SK-N-SH (cell line): ENCODE measurements around the gene PNLDC1. TPM values are rescaled to one million over a fixed set of nuclear protein-coding genes. Genes with fewer than 3 reads are reported as not detected.

Source experiments
- CTCF ChIA-PET: fragments of 300-600, 350-600 bp; formaldehyde crosslinking; extraction: SDS; loops from one replicate; lab custom pipeline; 2021; lab: Yijun Ruan, JAX
- POLR2A ChIA-PET: fragments of 350-600 bp; sonication (Branson Sonifier 250); formaldehyde crosslinking; extraction: SDS; loops from one replicate; lab custom pipeline; 2020; ENCODE audit warnings: antibody characterized with exemption, inconsistent platforms; lab: Yijun Ruan, JAX
- DNase-seq: peaks from one replicate; pipeline ENCODE4 v3.0.0; 2012
- H2AFZ ChIP-seq: fragments of 200-600 bp; sonication (generic); 2 replicates; pipeline ENCODE4 v1.8.1; 2016; ENCODE audit warnings: antibody characterized with exemption, mild to moderate bottlenecking, low read depth
- H3F3A ChIP-seq: fragments of 200-600 bp; sonication (generic); replicated peaks from 2 replicates; pipeline ENCODE3; 2016; ENCODE audit warnings: antibody characterized with exemption, mild to moderate bottlenecking; ENCODE audit not compliant: insufficient read depth
- H3K27ac ChIP-seq, 2 experiments: fragments of 200-500 bp in 1 of 2; fragments of 200-600 bp in 1 of 2; sonication (Bioruptor generic) in 1 of 2; sonication (generic), shearing (Covaris generic) in 1 of 2; 2 replicates each; pipeline versions ENCODE4 v1.5.1 to v1.6.1; 2014 to 2016; ENCODE audit warnings: low read depth in 2 of 2, inconsistent platforms in 1 of 2, low read length in 1 of 2, mild to moderate bottlenecking in 1 of 2, mixed read lengths in 1 of 2
- H3K27me3 ChIP-seq: fragments of 200-600 bp; sonication (generic), shearing (Covaris generic); 2 replicates; pipeline ENCODE4 v1.6.1; 2016; ENCODE audit warnings: mixed run types; ENCODE audit not compliant: insufficient read depth
- H3K36me3 ChIP-seq, 2 experiments: fragments of 200-500 bp in 1 of 2; fragments of 200-600 bp in 1 of 2; sonication (Bioruptor generic) in 1 of 2; sonication (generic) in 1 of 2; replicated peaks in 1 of 2; 2 replicates each; pipeline versions ENCODE3 to v1.5.1; 2014 to 2016; ENCODE audit warnings: low read length in 1 of 2, mild to moderate bottlenecking in 1 of 2; ENCODE audit not compliant: insufficient read depth in 2 of 2, control insufficient read depth in 1 of 2
- H3K4me1 ChIP-seq, 2 experiments: fragments of 200-500 bp in 1 of 2; fragments of 200-600 bp in 1 of 2; sonication (Bioruptor generic) in 1 of 2; sonication (generic), shearing (Covaris generic) in 1 of 2; 2 replicates each; pipeline versions ENCODE4 v1.5.1 to v1.6.1; 2014 to 2016; ENCODE audit warnings: low read depth in 1 of 2, low read length in 1 of 2, mixed run types in 1 of 2; ENCODE audit not compliant: insufficient read depth in 2 of 2, control insufficient read depth in 1 of 2
- H3K4me2 ChIP-seq: fragments of 200-600 bp; sonication (generic), shearing (Covaris generic); 2 replicates; pipeline ENCODE4 v1.6.1; 2017; ENCODE audit warnings: mixed run types
- H3K4me3 ChIP-seq, 2 experiments: fragments of 200-500 bp in 1 of 2; fragments of 200-600 bp in 1 of 2; sonication (Bioruptor generic) in 1 of 2; sonication (generic), shearing (Covaris generic) in 1 of 2; 2 replicates each; pipeline versions ENCODE4 v1.5.1 to v1.8.1; 2014 to 2016; ENCODE audit warnings: low read depth in 2 of 2, inconsistent platforms in 1 of 2, low read length in 1 of 2, mild to moderate bottlenecking in 1 of 2, mixed read lengths in 1 of 2, moderate library complexity in 1 of 2
- H3K79me2 ChIP-seq: fragments of 200-600 bp; sonication (generic); 2 replicates; pipeline ENCODE4 v1.8.1; 2017; ENCODE audit warnings: mild to moderate bottlenecking; ENCODE audit not compliant: insufficient read depth
- H3K9ac ChIP-seq: fragments of 200-600 bp; sonication (generic); 2 replicates; pipeline ENCODE4 v1.6.1; 2017; ENCODE audit warnings: mixed run types
- H3K9me2 ChIP-seq: fragments of 200-600 bp; sonication (generic); 2 replicates; pipeline ENCODE4 v1.6.1; 2017; ENCODE audit warnings: mixed run types
- H3K9me3 ChIP-seq: fragments of 200-600 bp; sonication (generic); 2 replicates; pipeline ENCODE4 v1.6.1; 2017; ENCODE audit warnings: mixed run types, mild to moderate bottlenecking, moderate library complexity
- H4K20me1 ChIP-seq: fragments of 200-600 bp; sonication (generic); 2 replicates; pipeline ENCODE4 v1.6.1; 2017; ENCODE audit warnings: mild to moderate bottlenecking, mixed run types; ENCODE audit not compliant: insufficient read depth
- CTCF ChIP-seq: fragments of 200-600 bp; sonication (generic); IDR thresholded peaks from 2 replicates; pipeline ENCODE4 v1.6.1; 2017; ENCODE audit warnings: antibody characterized with exemption, mild to moderate bottlenecking, moderate library complexity
- ELF1 ChIP-seq: IDR thresholded peaks from 2 replicates; pipeline ENCODE4 v1.4.0; 2012
- FOSL2 ChIP-seq: IDR thresholded peaks from 2 replicates; pipeline ENCODE4 v1.4.0; 2012; ENCODE audit warnings: low read depth, mild to moderate bottlenecking, moderate library complexity, borderline replicate concordance
- GABPA ChIP-seq: IDR thresholded peaks from 2 replicates; pipeline ENCODE4 v1.4.0; 2012; ENCODE audit warnings: low read depth, mild to moderate bottlenecking
- IRF3 ChIP-seq: fragments of 150-350 bp; IDR thresholded peaks from 2 replicates; pipeline ENCODE4 v1.6.1; 2016; ENCODE audit warnings: mild to moderate bottlenecking, low read depth, low read length
- JUND ChIP-seq: IDR thresholded peaks from 2 replicates; pipeline ENCODE4 v1.4.0; 2012
- NFIC ChIP-seq: IDR thresholded peaks from 2 replicates; pipeline ENCODE4 v1.4.0; 2012; ENCODE audit warnings: borderline replicate concordance
- POLR2AphosphoS5 ChIP-seq: IDR thresholded peaks from 2 replicates; pipeline ENCODE4 v1.6.1; 2012; ENCODE audit warnings: low read depth, low read length
- RAD21 ChIP-seq: IDR thresholded peaks from 2 replicates; pipeline ENCODE4 v1.6.1; 2012; ENCODE audit warnings: mild to moderate bottlenecking, low read length
- SIN3A ChIP-seq: IDR thresholded peaks from 2 replicates; pipeline ENCODE4 v1.6.1; 2012; ENCODE audit warnings: low read depth, mild to moderate bottlenecking, low read length, moderate library complexity, borderline replicate concordance
- USF1 ChIP-seq: IDR thresholded peaks from 2 replicates; pipeline ENCODE4 v1.4.0; 2012; ENCODE audit warnings: low read depth, borderline replicate concordance
- YY1 ChIP-seq: IDR thresholded peaks from 2 replicates; pipeline ENCODE4 v1.4.0; 2012; ENCODE audit warnings: low read depth, mild to moderate bottlenecking
- WGBS: methylation state at CpG from one replicate; pipeline ENCODE4 v1.1.6; 2017; ENCODE audit warnings: low lambda C conversion rate; 5-methylcytosine and 5-hydroxymethylcytosine counted together
- polyA plus RNA-seq, 3 experiments: library from polyadenylated mRNA; depleted of rRNA; stranded (reverse); fragments of >200 nt; gene quantifications; 2 replicates each; pipeline ENCODE4 v1.2.3, GENCODE V29; 2012
- TF ChIP-seq, protein P1 (sequence below): IDR thresholded peaks from 2 replicates; pipeline ENCODE4; 2012

Gene PNLDC1
- polyA plus RNA-seq, 1 of the 3 experiments (the other 2 are of a cell fraction): not detected

DNA sequence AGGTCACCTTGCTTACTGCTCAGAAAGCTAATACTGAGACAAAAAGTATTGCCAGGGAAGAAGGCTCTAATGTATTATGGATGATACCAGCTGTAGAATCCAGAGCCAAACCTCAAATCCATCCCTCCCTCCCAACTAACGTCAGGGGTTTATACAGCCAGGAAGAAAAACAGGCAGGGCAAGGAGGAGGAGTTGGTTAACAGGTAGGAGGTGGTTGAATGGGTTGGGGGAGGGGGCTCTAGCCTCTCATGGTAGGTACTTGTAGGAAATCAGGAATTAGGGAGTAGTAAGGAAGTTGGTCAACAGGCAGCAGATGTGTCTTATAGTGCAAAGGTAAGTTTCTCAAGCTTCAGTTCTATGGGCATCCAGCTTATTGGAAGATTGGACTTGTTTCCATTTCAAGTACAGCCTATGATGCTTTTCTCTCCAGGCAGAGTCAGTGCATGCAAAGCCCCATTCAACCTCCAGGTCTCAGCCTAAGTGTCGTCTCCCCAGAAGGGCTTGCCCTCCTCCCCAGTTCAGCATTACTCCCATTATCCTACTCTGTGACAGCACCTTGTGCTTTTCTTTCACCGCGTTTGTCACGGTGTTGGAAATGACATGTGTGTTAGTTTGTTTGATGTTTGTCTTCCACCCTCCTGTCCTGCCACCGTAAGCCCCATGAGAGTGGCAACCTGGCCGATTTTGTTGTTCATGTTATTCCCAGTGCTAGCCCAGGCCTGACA lies 38.1 kb downstream of the PNLDC1 start (continued):
- TF ChIP-seq CTCF (no peak), FOSL2 (no peak)
- TF ChIP-seq, all 33 proteins: peak for 0

- H3K4me3 ChIP-seq: no peak overlapping the region
- no peaks in the 10 kb centered on the region for H4K20me1 ChIP-seq
- ChIA-PET CTCF (interaction anchor here (1.3 kb wide), 1 partner anchor 21 kb away, joined by 3 read pairs; no protein-coding TSS in a partner anchor), POLR2A (no interaction called here)
- H3K27me3 ChIP-seq: no peaks in the 10 kb centered on the region
- H3K36me3 ChIP-seq: no peaks in the 10 kb centered on the region
- H3K4me2 ChIP-seq: no peak overlapping the region
- H3K9me3 ChIP-seq: no peaks in the 10 kb centered on the region
- DNase-seq: peak; percentile 48
- H3K27ac ChIP-seq: no peak overlapping the region
- H3F3A ChIP-seq: peaks cover 8% of the 10 kb centered on the region
- H3K4me1 ChIP-seq: no peaks in the 10 kb centered on the region
- no peak for TF ChIP-seq GABPA
- peak; percentile 47 for TF ChIP-seq CTCF
- TF ChIP-seq RAD21: peak; percentile 13; the same call in 1 of the 2 replicates
- no peak overlapping the region for H3K9ac ChIP-seq
- H3K9me2 ChIP-seq: no peaks in the 10 kb centered on the region
- WGBS: 62% methylated on average over 4 of the region's 4 CpGs
- no peak overlapping the region for H2AFZ ChIP-seq
- H3K79me2 ChIP-seq: no peaks in the 10 kb centered on the region
Measured at GRCh38 chr6:159842035-159842434, 42.0 kb downstream of the PNLDC1 start.

- no peaks in the 10 kb centered on the region for H3K9me3 ChIP-seq
- no peak overlapping the region for H3K4me3 ChIP-seq
- ChIA-PET POLR2A (no interaction called here), CTCF (no interaction called here)
- H3K79me2 ChIP-seq: no peaks in the 10 kb centered on the region
- H3K4me1 ChIP-seq: no peaks in the 10 kb centered on the region
- no peak overlapping the region for H3K4me2 ChIP-seq
- H3F3A ChIP-seq: no peaks in the 10 kb centered on the region
- no peak for DNase-seq
- WGBS: 62% methylated on average over 8 of the region's 13 CpGs
- no peak overlapping the region for H3K27ac ChIP-seq
- no peaks in the 10 kb centered on the region for H4K20me1 ChIP-seq
- no peaks in the 10 kb centered on the region for H3K9me2 ChIP-seq
- no peaks in the 10 kb centered on the region for H3K27me3 ChIP-seq
- H3K36me3 ChIP-seq: no peaks in the 10 kb centered on the region
- no peak overlapping the region for H2AFZ ChIP-seq
- no peak overlapping the region for H3K9ac ChIP-seq
- no peak for TF ChIP-seq JUND
- TF ChIP-seq SIN3A: no peak
- no peak for TF ChIP-seq POLR2AphosphoS5
- TF ChIP-seq YY1: no peak
- no peak for TF ChIP-seq NFIC
- TF ChIP-seq, protein P1, sequence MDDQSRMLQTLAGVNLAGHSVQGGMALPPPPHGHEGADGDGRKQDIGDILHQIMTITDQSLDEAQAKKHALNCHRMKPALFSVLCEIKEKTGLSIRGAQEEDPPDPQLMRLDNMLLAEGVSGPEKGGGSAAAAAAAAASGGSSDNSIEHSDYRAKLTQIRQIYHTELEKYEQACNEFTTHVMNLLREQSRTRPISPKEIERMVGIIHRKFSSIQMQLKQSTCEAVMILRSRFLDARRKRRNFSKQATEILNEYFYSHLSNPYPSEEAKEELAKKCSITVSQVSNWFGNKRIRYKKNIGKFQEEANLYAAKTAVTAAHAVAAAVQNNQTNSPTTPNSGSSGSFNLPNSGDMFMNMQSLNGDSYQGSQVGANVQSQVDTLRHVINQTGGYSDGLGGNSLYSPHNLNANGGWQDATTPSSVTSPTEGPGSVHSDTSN: no peak
- no peak for TF ChIP-seq ELF1
- no peak for TF ChIP-seq CTCF
- TF ChIP-seq USF1: no peak
- no peak for TF ChIP-seq IRF3
Measured at GRCh38 chr6:159844737-159845645, 44.9 kb downstream of the PNLDC1 start.
